C4-2B (cell line): ENCODE measurements around the gene PTPN12.

Experiments used
- CTCF ChIP-seq: fragments of 450-650 bp; conservative IDR thresholded peaks from 2 replicates; pipeline ENCODE4 v1.5.1; 2017; ENCODE audit warnings: mild to moderate bottlenecking
- ZFX ChIP-seq: fragments of 450-650 bp; IDR thresholded peaks from 2 replicates; pipeline ENCODE4 v1.6.1; 2017

- TF ChIP-seq CTCF (no peak), ZFX (no peak)
Observed at GRCh38 chr7:77662869-77663268, 125.8 kb downstream of the PTPN12 start.
